ENCODE results near the gene CD1C.

GRCh38 chr1:158289811-158290210, at the start of gene CD1C:
- no peak for TF ChIP-seq CTCF (conservative IDR thresholded peaks at IDR 0.05; ENCODE audit: low read length)
- no peak for TF ChIP-seq EZH2phosphoT487 (IDR thresholded peaks at IDR 0.05; ENCODE audit: borderline replicate concordance)

Data from Loucy (cell line).